Measurements from ENCODE around the gene BCAS1. TPM values are rescaled to one million over a fixed set of nuclear protein-coding genes. Genes with fewer than 3 reads are reported as not detected.

BCAS1 gene
- total RNA-seq, 1 donor from 2014 or later = not detected

- no peak for FAIRE-seq
Measured at GRCh38 chr20:54005524-54005923, 64.9 kb downstream of the BCAS1 start.

GRCh38 chr20:54004445-54004844, 65.9 kb downstream of the BCAS1 start:
- no peaks in the 10 kb centered on the region for H3K27me3 ChIP-seq (ENCODE audit: control insufficient read depth, insufficient read depth, low read length)
- peak; percentile 1 for DNase-seq (ENCODE audit: low read depth)
- H3K4me3 ChIP-seq (ENCODE audit: low read depth, low read length) = no peak overlapping the region
- H3K36me3 ChIP-seq (ENCODE audit: control insufficient read depth, insufficient read depth, low read length) = no peaks in the 10 kb centered on the region
- TF ChIP-seq CTCF (IDR thresholded peaks at IDR 0.05; ENCODE audit: insufficient read depth, low read length, severe bottlenecking) = no peak
- no peak for FAIRE-seq

More at GRCh38 chr20:54005524-54005923, 64.9 kb downstream of the BCAS1 start:
- H3K36me3 ChIP-seq (ENCODE audit: control insufficient read depth, insufficient read depth, low read length) = no peaks in the 10 kb centered on the region
- no peak for TF ChIP-seq CTCF (IDR thresholded peaks at IDR 0.05; ENCODE audit: insufficient read depth, low read length, severe bottlenecking)
- no peak overlapping the region for H3K4me3 ChIP-seq (ENCODE audit: low read depth, low read length)
- no peak for DNase-seq (ENCODE audit: low read depth)
- H3K27me3 ChIP-seq (ENCODE audit: control insufficient read depth, insufficient read depth, low read length) = no peaks in the 10 kb centered on the region

- no peaks in the 10 kb centered on the region for H3K27me3 ChIP-seq (ENCODE audit: control insufficient read depth, insufficient read depth, low read length)
- no peak overlapping the region for H3K4me3 ChIP-seq (ENCODE audit: low read depth, low read length)
- no peak for TF ChIP-seq CTCF (IDR thresholded peaks at IDR 0.05; ENCODE audit: insufficient read depth, low read length, severe bottlenecking)
- FAIRE-seq (no peak), DNase-seq (ENCODE audit: low read depth) (no peak)
- no peaks in the 10 kb centered on the region for H3K36me3 ChIP-seq (ENCODE audit: control insufficient read depth, insufficient read depth, low read length)
Measured at GRCh38 chr20:54002741-54003140, 67.7 kb downstream of the BCAS1 start.

GRCh38 chr20:54002056-54002575, 68.3 kb downstream of the BCAS1 start:
- Histone ChIP-seq H3K36me3 (ENCODE audit: control insufficient read depth, insufficient read depth, low read length) (no peaks in the 10 kb centered on the region), H3K4me3 (ENCODE audit: low read depth, low read length) (no peak overlapping the region), H3K27me3 (ENCODE audit: control insufficient read depth, insufficient read depth, low read length) (no peaks in the 10 kb centered on the region)
- FAIRE-seq = no peak
- DNase-seq (ENCODE audit: low read depth) = no peak
- no peak for TF ChIP-seq CTCF (IDR thresholded peaks at IDR 0.05; ENCODE audit: insufficient read depth, low read length, severe bottlenecking)

GRCh38 chr20:54000914-54001313, 69.5 kb downstream of the BCAS1 start:
- FAIRE-seq (no peak), DNase-seq (ENCODE audit: low read depth) (no peak)
- H3K36me3 ChIP-seq (ENCODE audit: control insufficient read depth, insufficient read depth, low read length) = no peaks in the 10 kb centered on the region
- no peaks in the 10 kb centered on the region for H3K27me3 ChIP-seq (ENCODE audit: control insufficient read depth, insufficient read depth, low read length)
- no peak for TF ChIP-seq CTCF (IDR thresholded peaks at IDR 0.05; ENCODE audit: insufficient read depth, low read length, severe bottlenecking)
- no peak overlapping the region for H3K4me3 ChIP-seq (ENCODE audit: low read depth, low read length)

GRCh38 chr20:54000262-54000661, 70.1 kb downstream of the BCAS1 start:
- no peak for TF ChIP-seq CTCF (IDR thresholded peaks at IDR 0.05; ENCODE audit: insufficient read depth, low read length, severe bottlenecking)
- FAIRE-seq (no peak), DNase-seq (ENCODE audit: low read depth) (no peak)
- no peaks in the 10 kb centered on the region for H3K36me3 ChIP-seq (ENCODE audit: control insufficient read depth, insufficient read depth, low read length)
- no peak overlapping the region for H3K4me3 ChIP-seq (ENCODE audit: low read depth, low read length)
- no peaks in the 10 kb centered on the region for H3K27me3 ChIP-seq (ENCODE audit: control insufficient read depth, insufficient read depth, low read length)

Data from bronchial epithelial cell (primary cell).